ENCODE data around the gene PAQR9. TPM values are rescaled to one million over a fixed set of nuclear protein-coding genes. Genes with fewer than 3 reads are reported as not detected.
A peak's percentile ranks its signal among the peaks of the same experiment; 100 is the strongest.

The PAQR9 gene
- total and polyA plus RNA-seq, 2 of the 13 experiments (the other 11 are each of a cell fraction or from before 2014, with no cell fraction given): 3.7 to 10.3 TPM

DNA sequence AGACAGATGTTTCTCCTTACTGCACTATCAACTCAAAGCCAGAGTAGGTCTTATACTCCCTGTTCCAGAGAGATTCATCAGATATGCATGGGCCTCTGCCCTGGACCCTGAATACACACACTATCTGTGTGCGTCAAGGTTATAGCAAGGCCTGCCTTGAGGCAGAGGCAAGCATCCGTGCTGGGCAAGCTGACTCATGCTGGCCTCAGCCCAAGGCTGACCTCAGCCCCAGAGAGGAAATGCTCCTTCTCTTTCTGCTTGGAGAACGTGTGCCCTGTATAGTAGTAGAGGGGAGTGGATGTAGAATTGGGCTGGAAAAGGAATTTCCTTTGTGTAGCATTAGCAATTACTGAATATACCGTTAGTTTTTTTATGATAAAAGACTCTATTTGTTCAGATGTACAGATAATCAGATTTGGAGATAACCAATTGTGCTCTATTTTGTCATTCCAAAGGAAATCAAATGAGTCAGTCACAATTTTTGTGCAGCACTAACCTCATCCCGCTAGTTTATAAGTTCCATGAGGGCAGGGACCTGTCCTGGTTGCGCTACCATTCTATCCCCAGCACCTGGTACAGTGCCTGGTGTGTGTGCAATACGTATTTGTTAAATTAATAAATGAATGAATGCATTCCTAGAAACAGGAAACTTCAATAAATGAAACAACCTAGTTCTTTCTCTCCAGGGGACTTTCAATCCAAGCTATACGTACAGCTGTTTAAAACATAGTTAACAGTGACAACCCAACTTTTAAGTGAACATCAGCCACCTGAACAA is 13.3 kb upstream of the PAQR9 start (continued):
- TF ChIP-seq MAFK (conservative IDR thresholded peaks at IDR 0.05 in 1 of 2, IDR thresholded peaks at IDR 0.05 in 1 of 2; ENCODE audit: low read length in 2 of 2): peak; percentile 24 to 59; a peak in 3 of 4 replicates
- TF ChIP-seq ZNF484 (CRISPR knock-in tag; IDR thresholded peaks at IDR 0.05; ENCODE audit: borderline replicate concordance, low read depth): no peak
- TF ChIP-seq, protein P1, sequence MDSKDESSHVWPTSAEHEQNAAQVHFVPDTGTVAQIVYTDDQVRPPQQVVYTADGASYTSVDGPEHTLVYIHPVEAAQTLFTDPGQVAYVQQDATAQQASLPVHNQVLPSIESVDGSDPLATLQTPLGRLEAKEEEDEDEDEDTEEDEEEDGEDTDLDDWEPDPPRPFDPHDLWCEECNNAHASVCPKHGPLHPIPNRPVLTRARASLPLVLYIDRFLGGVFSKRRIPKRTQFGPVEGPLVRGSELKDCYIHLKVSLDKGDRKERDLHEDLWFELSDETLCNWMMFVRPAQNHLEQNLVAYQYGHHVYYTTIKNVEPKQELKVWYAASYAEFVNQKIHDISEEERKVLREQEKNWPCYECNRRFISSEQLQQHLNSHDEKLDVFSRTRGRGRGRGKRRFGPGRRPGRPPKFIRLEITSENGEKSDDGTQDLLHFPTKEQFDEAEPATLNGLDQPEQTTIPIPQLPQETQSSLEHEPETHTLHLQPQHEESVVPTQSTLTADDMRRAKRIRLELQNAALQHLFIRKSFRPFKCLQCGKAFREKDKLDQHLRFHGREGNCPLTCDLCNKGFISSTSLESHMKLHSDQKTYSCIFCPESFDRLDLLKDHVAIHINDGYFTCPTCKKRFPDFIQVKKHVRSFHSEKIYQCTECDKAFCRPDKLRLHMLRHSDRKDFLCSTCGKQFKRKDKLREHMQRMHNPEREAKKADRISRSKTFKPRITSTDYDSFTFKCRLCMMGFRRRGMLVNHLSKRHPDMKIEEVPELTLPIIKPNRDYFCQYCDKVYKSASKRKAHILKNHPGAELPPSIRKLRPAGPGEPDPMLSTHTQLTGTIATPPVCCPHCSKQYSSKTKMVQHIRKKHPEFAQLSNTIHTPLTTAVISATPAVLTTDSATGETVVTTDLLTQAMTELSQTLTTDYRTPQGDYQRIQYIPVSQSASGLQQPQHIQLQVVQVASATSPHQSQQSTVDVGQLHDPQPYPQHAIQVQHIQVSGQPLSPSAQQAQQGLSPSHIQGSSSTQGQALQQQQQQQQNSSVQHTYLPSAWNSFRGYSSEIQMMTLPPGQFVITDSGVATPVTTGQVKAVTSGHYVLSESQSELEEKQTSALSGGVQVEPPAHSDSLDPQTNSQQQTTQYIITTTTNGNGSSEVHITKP (CRISPR knock-in tag; IDR thresholded peaks at IDR 0.05; ENCODE audit: low read depth): peak; percentile 36; the same call in 1 of the 2 replicates
- TF ChIP-seq ZNF883 (CRISPR knock-in tag; IDR thresholded peaks at IDR 0.05; ENCODE audit: not compliant biosample characterization): no peak
- TF ChIP-seq, protein P2, sequence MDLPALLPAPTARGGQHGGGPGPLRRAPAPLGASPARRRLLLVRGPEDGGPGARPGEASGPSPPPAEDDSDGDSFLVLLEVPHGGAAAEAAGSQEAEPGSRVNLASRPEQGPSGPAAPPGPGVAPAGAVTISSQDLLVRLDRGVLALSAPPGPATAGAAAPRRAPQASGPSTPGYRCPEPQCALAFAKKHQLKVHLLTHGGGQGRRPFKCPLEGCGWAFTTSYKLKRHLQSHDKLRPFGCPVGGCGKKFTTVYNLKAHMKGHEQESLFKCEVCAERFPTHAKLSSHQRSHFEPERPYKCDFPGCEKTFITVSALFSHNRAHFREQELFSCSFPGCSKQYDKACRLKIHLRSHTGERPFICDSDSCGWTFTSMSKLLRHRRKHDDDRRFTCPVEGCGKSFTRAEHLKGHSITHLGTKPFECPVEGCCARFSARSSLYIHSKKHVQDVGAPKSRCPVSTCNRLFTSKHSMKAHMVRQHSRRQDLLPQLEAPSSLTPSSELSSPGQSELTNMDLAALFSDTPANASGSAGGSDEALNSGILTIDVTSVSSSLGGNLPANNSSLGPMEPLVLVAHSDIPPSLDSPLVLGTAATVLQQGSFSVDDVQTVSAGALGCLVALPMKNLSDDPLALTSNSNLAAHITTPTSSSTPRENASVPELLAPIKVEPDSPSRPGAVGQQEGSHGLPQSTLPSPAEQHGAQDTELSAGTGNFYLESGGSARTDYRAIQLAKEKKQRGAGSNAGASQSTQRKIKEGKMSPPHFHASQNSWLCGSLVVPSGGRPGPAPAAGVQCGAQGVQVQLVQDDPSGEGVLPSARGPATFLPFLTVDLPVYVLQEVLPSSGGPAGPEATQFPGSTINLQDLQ (CRISPR knock-in tag; IDR thresholded peaks at IDR 0.05): no peak
- TF ChIP-seq MATR3 (CRISPR knock-in tag; IDR thresholded peaks at IDR 0.05): no peak
- no peak for TF ChIP-seq KDM6A (CRISPR knock-in tag; IDR thresholded peaks at IDR 0.05; ENCODE audit: low read depth)
- TF ChIP-seq, protein P3, sequence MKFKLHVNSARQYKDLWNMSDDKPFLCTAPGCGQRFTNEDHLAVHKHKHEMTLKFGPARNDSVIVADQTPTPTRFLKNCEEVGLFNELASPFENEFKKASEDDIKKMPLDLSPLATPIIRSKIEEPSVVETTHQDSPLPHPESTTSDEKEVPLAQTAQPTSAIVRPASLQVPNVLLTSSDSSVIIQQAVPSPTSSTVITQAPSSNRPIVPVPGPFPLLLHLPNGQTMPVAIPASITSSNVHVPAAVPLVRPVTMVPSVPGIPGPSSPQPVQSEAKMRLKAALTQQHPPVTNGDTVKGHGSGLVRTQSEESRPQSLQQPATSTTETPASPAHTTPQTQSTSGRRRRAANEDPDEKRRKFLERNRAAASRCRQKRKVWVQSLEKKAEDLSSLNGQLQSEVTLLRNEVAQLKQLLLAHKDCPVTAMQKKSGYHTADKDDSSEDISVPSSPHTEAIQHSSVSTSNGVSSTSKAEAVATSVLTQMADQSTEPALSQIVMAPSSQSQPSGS (CRISPR knock-in tag; IDR thresholded peaks at IDR 0.05): peak; percentile 88
- TF ChIP-seq ZNF431 (CRISPR knock-in tag; IDR thresholded peaks at IDR 0.05; ENCODE audit: borderline replicate concordance, low read depth): 0 out of 2 replicates have a peak, but pooled peaks have one; percentile 48
- peak; percentile 27; the same call in 1 of the 2 replicates for TF ChIP-seq FOXK1 (CRISPR knock-in tag; IDR thresholded peaks at IDR 0.05; ENCODE audit: borderline replicate concordance, low read depth)
- TF ChIP-seq, protein P4, sequence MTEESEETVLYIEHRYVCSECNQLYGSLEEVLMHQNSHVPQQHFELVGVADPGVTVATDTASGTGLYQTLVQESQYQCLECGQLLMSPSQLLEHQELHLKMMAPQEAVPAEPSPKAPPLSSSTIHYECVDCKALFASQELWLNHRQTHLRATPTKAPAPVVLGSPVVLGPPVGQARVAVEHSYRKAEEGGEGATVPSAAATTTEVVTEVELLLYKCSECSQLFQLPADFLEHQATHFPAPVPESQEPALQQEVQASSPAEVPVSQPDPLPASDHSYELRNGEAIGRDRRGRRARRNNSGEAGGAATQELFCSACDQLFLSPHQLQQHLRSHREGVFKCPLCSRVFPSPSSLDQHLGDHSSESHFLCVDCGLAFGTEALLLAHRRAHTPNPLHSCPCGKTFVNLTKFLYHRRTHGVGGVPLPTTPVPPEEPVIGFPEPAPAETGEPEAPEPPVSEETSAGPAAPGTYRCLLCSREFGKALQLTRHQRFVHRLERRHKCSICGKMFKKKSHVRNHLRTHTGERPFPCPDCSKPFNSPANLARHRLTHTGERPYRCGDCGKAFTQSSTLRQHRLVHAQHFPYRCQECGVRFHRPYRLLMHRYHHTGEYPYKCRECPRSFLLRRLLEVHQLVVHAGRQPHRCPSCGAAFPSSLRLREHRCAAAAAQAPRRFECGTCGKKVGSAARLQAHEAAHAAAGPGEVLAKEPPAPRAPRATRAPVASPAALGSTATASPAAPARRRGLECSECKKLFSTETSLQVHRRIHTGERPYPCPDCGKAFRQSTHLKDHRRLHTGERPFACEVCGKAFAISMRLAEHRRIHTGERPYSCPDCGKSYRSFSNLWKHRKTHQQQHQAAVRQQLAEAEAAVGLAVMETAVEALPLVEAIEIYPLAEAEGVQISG (CRISPR knock-in tag; IDR thresholded peaks at IDR 0.05): peak; percentile 63; the same call in 1 of the 2 replicates
- no peak for TF ChIP-seq GFI1 (CRISPR knock-in tag; IDR thresholded peaks at IDR 0.05; ENCODE audit: borderline replicate concordance)
- no peak for TF ChIP-seq ZFYVE20 (CRISPR knock-in tag; IDR thresholded peaks at IDR 0.05; ENCODE audit: borderline replicate concordance, low read depth)
- TF ChIP-seq, protein P5, sequence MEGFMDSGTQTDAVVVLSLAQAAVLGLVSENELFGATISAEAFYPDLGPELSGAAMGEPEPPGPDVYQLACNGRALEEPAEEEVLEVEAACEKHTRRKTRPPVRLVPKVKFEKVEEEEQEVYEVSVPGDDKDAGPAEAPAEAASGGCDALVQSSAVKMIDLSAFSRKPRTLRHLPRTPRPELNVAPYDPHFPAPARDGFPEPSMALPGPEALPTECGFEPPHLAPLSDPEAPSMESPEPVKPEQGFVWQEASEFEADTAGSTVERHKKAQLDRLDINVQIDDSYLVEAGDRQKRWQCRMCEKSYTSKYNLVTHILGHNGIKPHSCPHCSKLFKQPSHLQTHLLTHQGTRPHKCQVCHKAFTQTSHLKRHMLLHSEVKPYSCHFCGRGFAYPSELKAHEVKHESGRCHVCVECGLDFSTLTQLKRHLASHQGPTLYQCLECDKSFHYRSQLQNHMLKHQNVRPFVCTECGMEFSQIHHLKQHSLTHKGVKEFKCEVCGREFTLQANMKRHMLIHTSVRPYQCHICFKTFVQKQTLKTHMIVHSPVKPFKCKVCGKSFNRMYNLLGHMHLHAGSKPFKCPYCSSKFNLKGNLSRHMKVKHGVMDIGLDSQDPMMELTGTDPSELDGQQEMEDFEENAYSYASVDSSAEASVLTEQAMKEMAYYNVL (CRISPR knock-in tag; IDR thresholded peaks at IDR 0.05; ENCODE audit: borderline replicate concordance): no peak
